ENCODE measurements around the gene SNCAIP. TPM values are rescaled to one million over a fixed set of nuclear protein-coding genes. Genes with fewer than 3 reads are reported as not detected.

The SNCAIP gene
- total RNA-seq, 1 experiment from 2014 or later = 1.2 TPM

GRCh38 chr5:122404653-122405362 is 92.8 kb downstream of the SNCAIP start:
- no peaks in the 10 kb centered on the region for H3K27me3 ChIP-seq (replicated peaks; ENCODE audit: control insufficient read depth, insufficient read depth, low read length)
- DNase-seq = no peak
- no peak for TF ChIP-seq CTCF (IDR thresholded peaks at IDR 0.05; ENCODE audit: insufficient read depth in 1 of 2, low read depth in 1 of 2, low read length in 1 of 2, severe bottlenecking in 1 of 2, unreplicated experiment in 1 of 2)
- BruUV-seq (replicated peaks) = no TSS peak
- intact Hi-C loops (cut with micrococcal nuclease; ENCODE audit: unreplicated experiment) = no loop called here
- H3K36me3 Mint-ChIP-seq (ENCODE audit: insufficient read depth, unreplicated experiment) = no peaks in the 10 kb centered on the region
- H3K9me3 Mint-ChIP-seq (ENCODE audit: unreplicated experiment) = no peaks in the 10 kb centered on the region
- no peak overlapping the region for H3K4me3 ChIP-seq (ENCODE audit: low read depth, low read length)
- H3K4me3 Mint-ChIP-seq (ENCODE audit: unreplicated experiment) = no peak overlapping the region
- H3K27ac Mint-ChIP-seq (ENCODE audit: unreplicated experiment) = no peak overlapping the region
- H3K4me1 ChIP-seq = no peaks in the 10 kb centered on the region
- H3K36me3 ChIP-seq (ENCODE audit: control insufficient read depth, insufficient read depth, low read length) = no peaks in the 10 kb centered on the region
- POLR2A ChIA-PET = no interaction called here
- no peaks in the 10 kb centered on the region for H3K27me3 Mint-ChIP-seq (ENCODE audit: insufficient read depth, unreplicated experiment)
- H3K4me1 Mint-ChIP-seq (ENCODE audit: low read depth, unreplicated experiment) = no peaks in the 10 kb centered on the region
- CTCF ChIA-PET = no interaction called here
- H3K9me3 ChIP-seq = no peaks in the 10 kb centered on the region

GRCh38 chr5:122405751-122406150 is 93.7 kb downstream of the SNCAIP start:
- Mint-ChIP-seq H3K27me3 (ENCODE audit: insufficient read depth, unreplicated experiment) (no peaks in the 10 kb centered on the region), H3K4me3 (ENCODE audit: unreplicated experiment) (no peak overlapping the region), H3K36me3 (ENCODE audit: insufficient read depth, unreplicated experiment) (no peaks in the 10 kb centered on the region), H3K4me1 (ENCODE audit: low read depth, unreplicated experiment) (no peaks in the 10 kb centered on the region), H3K27ac (ENCODE audit: unreplicated experiment) (no peak overlapping the region), H3K9me3 (ENCODE audit: unreplicated experiment) (no peaks in the 10 kb centered on the region)
- H3K9me3 ChIP-seq = no peaks in the 10 kb centered on the region
- ChIA-PET CTCF (interaction anchor here (0.6 kb wide), 1 partner anchor 1104 kb away, joined by 3 read pairs; no protein-coding TSS in a partner anchor), POLR2A (no interaction called here)
- H3K36me3 ChIP-seq (ENCODE audit: control insufficient read depth, insufficient read depth, low read length) = no peaks in the 10 kb centered on the region
- no peak for DNase-seq
- no peak for TF ChIP-seq CTCF (IDR thresholded peaks at IDR 0.05; ENCODE audit: insufficient read depth in 1 of 2, low read depth in 1 of 2, low read length in 1 of 2, severe bottlenecking in 1 of 2, unreplicated experiment in 1 of 2)
- no peak overlapping the region for H3K4me3 ChIP-seq (ENCODE audit: low read depth, low read length)
- no peaks in the 10 kb centered on the region for H3K27me3 ChIP-seq (replicated peaks; ENCODE audit: control insufficient read depth, insufficient read depth, low read length)
- intact Hi-C loops (cut with micrococcal nuclease; ENCODE audit: unreplicated experiment) = no loop called here
- no TSS peak for BruUV-seq (replicated peaks)
- no peaks in the 10 kb centered on the region for H3K4me1 ChIP-seq

GRCh38 chr5:122406181-122406580 is 94.1 kb downstream of the SNCAIP start:
- Mint-ChIP-seq H3K4me3 (ENCODE audit: unreplicated experiment) (no peak overlapping the region), H3K27ac (ENCODE audit: unreplicated experiment) (no peak overlapping the region), H3K27me3 (ENCODE audit: insufficient read depth, unreplicated experiment) (no peaks in the 10 kb centered on the region), H3K36me3 (ENCODE audit: insufficient read depth, unreplicated experiment) (no peaks in the 10 kb centered on the region), H3K4me1 (ENCODE audit: low read depth, unreplicated experiment) (no peaks in the 10 kb centered on the region), H3K9me3 (ENCODE audit: unreplicated experiment) (no peaks in the 10 kb centered on the region)
- no peak for DNase-seq
- Histone ChIP-seq H3K27me3 (replicated peaks; ENCODE audit: control insufficient read depth, insufficient read depth, low read length) (no peaks in the 10 kb centered on the region), H3K4me3 (ENCODE audit: low read depth, low read length) (no peak overlapping the region), H3K36me3 (ENCODE audit: control insufficient read depth, insufficient read depth, low read length) (no peaks in the 10 kb centered on the region), H3K9me3 (no peaks in the 10 kb centered on the region), H3K4me1 (no peaks in the 10 kb centered on the region)
- no TSS peak for BruUV-seq (replicated peaks)
- ChIA-PET CTCF (no interaction called here), POLR2A (no interaction called here)
- TF ChIP-seq CTCF (IDR thresholded peaks at IDR 0.05; ENCODE audit: insufficient read depth in 1 of 2, low read depth in 1 of 2, low read length in 1 of 2, severe bottlenecking in 1 of 2, unreplicated experiment in 1 of 2) = no peak
- intact Hi-C loops (cut with micrococcal nuclease; ENCODE audit: unreplicated experiment) = no loop called here

Measured in Caco-2 (cell line).